A549 (cell line): ENCODE measurements around the gene EFHD1.

Experiments
- CBX8 ChIP-seq: fragments of 200-600 bp; sonication (generic); IDR thresholded peaks from 2 replicates; pipeline ENCODE4 v1.6.1; 2016
- CHD2 ChIP-seq: fragments of 150-350 bp; IDR thresholded peaks from 2 replicates; pipeline ENCODE4 v1.6.1; 2014; ENCODE audit warnings: low read length; ENCODE audit not compliant: partially characterized antibody
- FOSL2 ChIP-seq, 2 experiments: fragments of 450-650 bp in 1 of 2; fragments of >200 bp in 1 of 2; sonication (Bioruptor Twin) in 1 of 2; formaldehyde crosslinking; IDR thresholded peaks; 2 replicates each; pipeline versions ENCODE4 v1.5.0 to v1.6.1; 2016 to 2020; ENCODE audit warnings: mild to moderate bottlenecking in 1 of 2, moderate library complexity in 1 of 2
- KDM1A ChIP-seq: fragments of 200-600 bp; sonication (generic); IDR thresholded peaks from 2 replicates; pipeline ENCODE4 v1.6.1; 2016; ENCODE audit warnings: low read depth, mild to moderate bottlenecking
- MYC ChIP-seq: IDR thresholded peaks from 2 replicates; pipeline ENCODE4 v1.6.1; 2012; ENCODE audit warnings: mild to moderate bottlenecking, inconsistent platforms, low read length, improper control_type of control experiment, borderline replicate concordance
- POLR2A ChIP-seq: IDR thresholded peaks from 2 replicates; pipeline ENCODE4 v1.6.1; 2012; ENCODE audit warnings: mild to moderate bottlenecking, low read length
- SREBF2 ChIP-seq: fragments of 450-650 bp; IDR thresholded peaks from 2 replicates; pipeline ENCODE4 v1.6.1; 2014; ENCODE audit warnings: mild to moderate bottlenecking, moderate library complexity
- ZSCAN20 ChIP-seq: fragments of 250-450 bp; sonication (Bioruptor Pico); IDR thresholded peaks from 2 replicates; pipeline ENCODE4 v1.8.0; 2022; ENCODE audit warnings: mild to moderate bottlenecking, moderate library complexity
- TF ChIP-seq, protein P1 (sequence below): fragments of >200 bp; sonication (Bioruptor Twin); formaldehyde crosslinking; IDR thresholded peaks from 3 replicates; pipeline ENCODE4 v1.5.1; 2016
- TF ChIP-seq, protein P2 (sequence below): fragments of 250-450 bp; sonication (Bioruptor Pico); IDR thresholded peaks from 2 replicates; pipeline ENCODE4 v1.5.0; 2021; ENCODE audit warnings: mild to moderate bottlenecking, moderate library complexity, borderline replicate concordance

DNA sequence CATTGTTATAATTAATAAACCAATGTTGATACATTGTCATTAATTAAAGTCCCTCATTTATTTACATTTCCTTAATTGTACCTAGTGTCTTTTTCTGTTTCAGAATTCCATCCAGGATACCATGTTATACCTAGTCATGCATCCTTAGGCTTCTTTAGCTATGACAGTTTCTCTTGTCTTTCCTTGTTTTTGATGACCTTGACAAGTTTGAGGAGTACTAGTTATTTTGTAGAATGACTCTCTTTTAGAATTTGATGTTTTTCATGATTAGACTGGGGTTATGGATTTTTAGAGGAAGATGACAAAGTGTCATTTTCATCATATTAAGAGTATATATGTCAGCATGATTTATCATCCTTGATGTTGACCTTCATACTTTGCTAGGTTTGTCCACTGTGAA is 80.1 kb downstream of the EFHD1 start:
- TF ChIP-seq, protein P1, sequence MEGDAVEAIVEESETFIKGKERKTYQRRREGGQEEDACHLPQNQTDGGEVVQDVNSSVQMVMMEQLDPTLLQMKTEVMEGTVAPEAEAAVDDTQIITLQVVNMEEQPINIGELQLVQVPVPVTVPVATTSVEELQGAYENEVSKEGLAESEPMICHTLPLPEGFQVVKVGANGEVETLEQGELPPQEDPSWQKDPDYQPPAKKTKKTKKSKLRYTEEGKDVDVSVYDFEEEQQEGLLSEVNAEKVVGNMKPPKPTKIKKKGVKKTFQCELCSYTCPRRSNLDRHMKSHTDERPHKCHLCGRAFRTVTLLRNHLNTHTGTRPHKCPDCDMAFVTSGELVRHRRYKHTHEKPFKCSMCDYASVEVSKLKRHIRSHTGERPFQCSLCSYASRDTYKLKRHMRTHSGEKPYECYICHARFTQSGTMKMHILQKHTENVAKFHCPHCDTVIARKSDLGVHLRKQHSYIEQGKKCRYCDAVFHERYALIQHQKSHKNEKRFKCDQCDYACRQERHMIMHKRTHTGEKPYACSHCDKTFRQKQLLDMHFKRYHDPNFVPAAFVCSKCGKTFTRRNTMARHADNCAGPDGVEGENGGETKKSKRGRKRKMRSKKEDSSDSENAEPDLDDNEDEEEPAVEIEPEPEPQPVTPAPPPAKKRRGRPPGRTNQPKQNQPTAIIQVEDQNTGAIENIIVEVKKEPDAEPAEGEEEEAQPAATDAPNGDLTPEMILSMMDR, result no peak
- TF ChIP-seq, protein P2, sequence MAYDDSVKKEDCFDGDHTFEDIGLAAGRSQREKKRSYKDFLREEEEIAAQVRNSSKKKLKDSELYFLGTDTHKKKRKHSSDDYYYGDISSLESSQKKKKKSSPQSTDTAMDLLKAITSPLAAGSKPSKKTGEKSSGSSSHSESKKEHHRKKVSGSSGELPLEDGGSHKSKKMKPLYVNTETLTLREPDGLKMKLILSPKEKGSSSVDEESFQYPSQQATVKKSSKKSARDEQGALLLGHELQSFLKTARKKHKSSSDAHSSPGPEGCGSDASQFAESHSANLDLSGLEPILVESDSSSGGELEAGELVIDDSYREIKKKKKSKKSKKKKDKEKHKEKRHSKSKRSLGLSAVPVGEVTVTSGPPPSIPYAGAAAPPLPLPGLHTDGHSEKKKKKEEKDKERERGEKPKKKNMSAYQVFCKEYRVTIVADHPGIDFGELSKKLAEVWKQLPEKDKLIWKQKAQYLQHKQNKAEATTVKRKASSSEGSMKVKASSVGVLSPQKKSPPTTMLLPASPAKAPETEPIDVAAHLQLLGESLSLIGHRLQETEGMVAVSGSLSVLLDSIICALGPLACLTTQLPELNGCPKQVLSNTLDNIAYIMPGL (CRISPR knock-in tag), result no peak
- TF ChIP-seq ZSCAN20 (CRISPR knock-in tag) (no peak), FOSL2 (IDR thresholded peaks at IDR 0.05) (no peak), FOSL2 (CRISPR knock-in tag; IDR thresholded peaks at IDR 0.05) (no peak), MYC (no peak), CHD2 (no peak), CBX8 (no peak), SREBF2 (no peak), POLR2A (no peak), KDM1A (no peak)
